ENCODE measurements around the gene TBC1D12. TPM values are rescaled to one million over a fixed set of nuclear protein-coding genes. Genes with fewer than 3 reads are reported as not detected.

TBC1D12 gene
- total and polyA plus RNA-seq, 2 experiments from 2014 or later: 5.3 to 8.5 TPM

DNA sequence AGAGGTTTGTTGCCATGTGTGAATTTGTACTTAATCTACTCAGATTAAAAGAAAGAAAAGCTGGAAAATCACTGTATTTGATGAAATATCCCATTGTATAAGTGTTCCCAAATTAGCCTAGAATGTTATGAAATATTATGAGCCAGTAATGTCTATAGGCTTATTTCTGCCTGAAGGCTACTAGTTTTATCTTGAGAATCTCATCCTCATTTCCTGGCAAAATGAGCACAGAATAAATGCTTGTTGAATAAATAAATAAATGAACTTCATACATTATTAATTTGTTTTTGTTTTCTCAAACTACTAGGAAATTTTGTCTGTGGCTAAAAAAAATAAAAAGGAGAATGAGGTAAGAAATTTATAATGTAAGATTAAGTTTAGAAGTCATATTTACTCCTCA is 168.7 kb downstream of the TBC1D12 start:
- Histone ChIP-seq H3K9me3 (ENCODE audit: low read depth) (no peaks in the 10 kb centered on the region), H3K4me1 (ENCODE audit: low read depth) (no peaks in the 10 kb centered on the region), H3K27me3 (no peaks in the 10 kb centered on the region), H3K4me3 (no peak overlapping the region), H3K27ac (no peak overlapping the region), H3K36me3 (peaks cover 6% of the 10 kb centered on the region)
- DNase-seq (ENCODE audit: low read depth in 1 of 2, low spot score in 1 of 2): peak in 1 of 2 donors; percentile 9
- TF ChIP-seq CTCF (IDR thresholded peaks at IDR 0.05; ENCODE audit: low read depth, low read length): no peak

- Histone ChIP-seq H3K27ac (no peak overlapping the region), H3K9me3 (ENCODE audit: low read depth) (no peaks in the 10 kb centered on the region), H3K36me3 (peaks cover 6% of the 10 kb centered on the region), H3K27me3 (no peaks in the 10 kb centered on the region), H3K4me3 (no peak overlapping the region), H3K4me1 (ENCODE audit: low read depth) (no peaks in the 10 kb centered on the region)
- TF ChIP-seq CTCF (IDR thresholded peaks at IDR 0.05; ENCODE audit: low read depth, low read length): no peak
- peak in 1 of 2 donors; percentile 30 for DNase-seq (ENCODE audit: low read depth in 1 of 2, low spot score in 1 of 2)
Observed at GRCh38 chr10:94571528-94571927, 169.2 kb downstream of the TBC1D12 start.

GRCh38 chr10:94578790-94579189 is 176.4 kb downstream of the TBC1D12 start:
- Histone ChIP-seq H3K4me1 (ENCODE audit: low read depth) (no peaks in the 10 kb centered on the region), H3K4me3 (no peak overlapping the region), H3K27me3 (no peaks in the 10 kb centered on the region), H3K9me3 (ENCODE audit: low read depth) (no peaks in the 10 kb centered on the region), H3K27ac (no peak overlapping the region), H3K36me3 (peaks cover 6% of the 10 kb centered on the region)
- DNase-seq (ENCODE audit: low read depth in 1 of 2, low spot score in 1 of 2): no peak
- TF ChIP-seq CTCF (IDR thresholded peaks at IDR 0.05; ENCODE audit: low read depth, low read length): no peak

- no peak for DNase-seq (ENCODE audit: low read depth in 1 of 2, low spot score in 1 of 2)
- H3K9me3 ChIP-seq (ENCODE audit: low read depth): no peaks in the 10 kb centered on the region
- H3K4me3 ChIP-seq: no peak overlapping the region
- no peaks in the 10 kb centered on the region for H3K27me3 ChIP-seq
- H3K27ac ChIP-seq: no peak overlapping the region
- no peak for TF ChIP-seq CTCF (IDR thresholded peaks at IDR 0.05; ENCODE audit: low read depth, low read length)
- H3K36me3 ChIP-seq: no peaks in the 10 kb centered on the region
- H3K4me1 ChIP-seq (ENCODE audit: low read depth): no peaks in the 10 kb centered on the region
Observed at GRCh38 chr10:94583124-94583523, 180.8 kb downstream of the TBC1D12 start.

Other genes with a start within 250 kb of the TBC1D12 start
- gene NOC3L, start 39.6 kb upstream of the TBC1D12 start, total RNA-seq: 7.1 and 10.4 TPM in 2 replicates
- gene NOC3L, start 39.6 kb upstream of the TBC1D12 start, polyA plus RNA-seq: 9.0 and 11.9 TPM in 2 replicates
- 13.0 and 20.6 TPM in 2 replicates for gene HELLS, start 143.2 kb downstream of the TBC1D12 start, total RNA-seq
- 25.3 and 27.8 TPM in 2 replicates for gene HELLS, start 143.2 kb downstream of the TBC1D12 start, polyA plus RNA-seq

All from cardiac muscle cell (in vitro differentiated cells and primary cell).